Measurements from ENCODE around the gene OPCML.

OPCML gene

DNA sequence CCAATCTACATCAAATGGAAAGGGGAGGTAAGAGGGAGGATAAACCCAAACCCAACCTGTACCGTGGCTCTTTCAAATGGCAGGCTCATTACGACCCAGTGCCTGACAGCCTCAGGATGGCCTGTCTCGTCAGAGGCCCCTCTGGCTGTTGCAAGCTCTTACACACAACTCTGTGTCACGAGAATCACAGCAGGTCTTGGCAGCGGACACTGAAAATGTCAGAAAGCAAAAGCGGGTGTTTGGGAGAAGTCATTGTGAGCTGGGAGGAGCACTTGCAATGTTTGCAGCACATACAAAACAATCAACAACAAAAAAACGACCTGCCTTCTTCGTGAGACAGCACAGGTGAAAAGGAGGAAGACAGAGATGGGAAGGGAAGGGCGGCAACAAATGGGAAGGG, 248.1 kb downstream of the OPCML start:
- DNase-seq (ENCODE audit: low spot score), result no peak
- TF ChIP-seq, protein P1, sequence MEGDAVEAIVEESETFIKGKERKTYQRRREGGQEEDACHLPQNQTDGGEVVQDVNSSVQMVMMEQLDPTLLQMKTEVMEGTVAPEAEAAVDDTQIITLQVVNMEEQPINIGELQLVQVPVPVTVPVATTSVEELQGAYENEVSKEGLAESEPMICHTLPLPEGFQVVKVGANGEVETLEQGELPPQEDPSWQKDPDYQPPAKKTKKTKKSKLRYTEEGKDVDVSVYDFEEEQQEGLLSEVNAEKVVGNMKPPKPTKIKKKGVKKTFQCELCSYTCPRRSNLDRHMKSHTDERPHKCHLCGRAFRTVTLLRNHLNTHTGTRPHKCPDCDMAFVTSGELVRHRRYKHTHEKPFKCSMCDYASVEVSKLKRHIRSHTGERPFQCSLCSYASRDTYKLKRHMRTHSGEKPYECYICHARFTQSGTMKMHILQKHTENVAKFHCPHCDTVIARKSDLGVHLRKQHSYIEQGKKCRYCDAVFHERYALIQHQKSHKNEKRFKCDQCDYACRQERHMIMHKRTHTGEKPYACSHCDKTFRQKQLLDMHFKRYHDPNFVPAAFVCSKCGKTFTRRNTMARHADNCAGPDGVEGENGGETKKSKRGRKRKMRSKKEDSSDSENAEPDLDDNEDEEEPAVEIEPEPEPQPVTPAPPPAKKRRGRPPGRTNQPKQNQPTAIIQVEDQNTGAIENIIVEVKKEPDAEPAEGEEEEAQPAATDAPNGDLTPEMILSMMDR (IDR thresholded peaks at IDR 0.05; ENCODE audit: extremely low read depth, missing control alignments), result no peak

DNA sequence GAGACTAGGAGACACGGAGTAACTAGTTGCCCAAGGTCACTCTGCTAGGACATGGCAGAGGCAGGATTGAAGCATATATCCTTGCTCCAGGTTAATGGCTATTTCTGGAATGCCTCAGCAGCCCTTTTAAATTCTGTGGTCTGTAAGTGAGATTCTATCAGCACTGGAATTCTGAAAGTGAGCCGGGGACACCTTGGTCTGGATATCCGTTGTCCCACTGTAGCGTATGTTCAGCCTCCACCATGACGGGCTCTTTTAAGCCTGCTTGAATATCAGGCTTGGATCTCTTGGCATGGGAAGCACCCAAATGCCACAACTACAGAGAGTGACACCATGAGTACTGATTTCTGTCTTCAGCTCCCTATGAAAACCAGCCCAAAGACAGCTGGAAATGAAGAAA, 254.4 kb downstream of the OPCML start:
- DNase-seq (ENCODE audit: low spot score), result no peak
- TF ChIP-seq, protein P1 (IDR thresholded peaks at IDR 0.05; ENCODE audit: extremely low read depth, missing control alignments), result no peak

- TF ChIP-seq, protein P1 (IDR thresholded peaks at IDR 0.05; ENCODE audit: extremely low read depth, missing control alignments), result no peak
- no peak for DNase-seq (ENCODE audit: low spot score)
These were observed 260.2 kb downstream of the OPCML start for GRCh38 chr11:133271871-133272776.

DNA sequence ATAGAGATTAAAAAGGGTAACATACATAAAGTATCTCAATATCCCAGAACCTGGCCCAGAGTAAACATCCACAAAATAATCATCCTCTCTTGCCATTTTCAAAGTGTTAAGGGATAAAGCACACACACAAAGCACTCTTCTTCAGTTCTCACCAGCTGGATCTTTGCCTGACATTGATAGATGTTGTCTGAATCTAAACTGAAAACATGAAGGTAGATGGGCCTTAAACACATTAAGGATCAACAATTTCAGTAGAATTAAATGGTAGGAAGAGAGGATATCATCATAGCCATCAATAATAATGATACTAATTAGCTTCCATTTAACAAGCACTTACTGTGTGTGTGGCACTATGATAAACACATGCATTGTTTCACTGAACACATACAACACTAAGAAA, 261.1 kb downstream of the OPCML start:
- TF ChIP-seq, protein P1 (IDR thresholded peaks at IDR 0.05; ENCODE audit: extremely low read depth, missing control alignments), result no peak
- no peak for DNase-seq (ENCODE audit: low spot score)

DNA sequence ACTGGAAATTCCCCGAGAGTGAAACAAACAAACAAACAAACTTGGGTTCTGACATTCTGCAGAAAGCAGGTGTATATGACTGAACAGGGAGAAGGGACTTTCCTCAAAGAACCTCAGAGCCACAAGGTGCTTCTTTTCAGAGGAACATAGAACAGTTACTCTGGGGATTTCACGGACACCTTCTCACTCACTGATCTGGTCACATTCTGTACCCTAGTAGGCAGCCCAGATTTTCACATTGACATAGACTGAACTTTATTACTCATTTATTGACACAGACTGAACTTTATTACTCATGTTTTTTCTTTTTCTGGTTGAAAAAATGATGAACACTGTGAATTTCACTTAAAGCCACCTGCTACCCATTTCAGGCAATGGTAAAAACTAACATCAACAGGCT, 263.0 kb downstream of the OPCML start:
- DNase-seq (ENCODE audit: low spot score), result peak; percentile 63
- TF ChIP-seq, protein P1 (IDR thresholded peaks at IDR 0.05; ENCODE audit: extremely low read depth, missing control alignments), result no peak

DNA sequence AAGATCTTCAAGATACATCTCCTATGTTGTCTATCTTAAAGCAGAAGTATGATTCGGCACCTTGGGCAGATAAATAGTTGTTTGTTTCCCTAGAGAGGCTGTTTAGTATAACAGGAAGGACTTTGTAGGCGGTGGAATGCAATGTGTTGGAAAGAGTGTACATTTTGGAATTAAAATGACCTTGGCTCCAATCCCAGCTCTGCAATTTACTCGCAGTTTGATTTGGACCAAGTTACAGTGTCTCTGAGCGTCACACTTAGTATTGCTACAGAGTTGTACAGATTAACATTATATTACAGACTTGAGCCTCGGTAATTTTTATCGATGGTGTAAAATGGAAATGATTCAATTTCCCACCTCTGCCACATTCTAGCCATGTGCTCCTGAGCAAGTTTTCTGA, 265.3 kb downstream of the OPCML start:
- DNase-seq (ENCODE audit: low spot score), result no peak
- TF ChIP-seq, protein P1 (IDR thresholded peaks at IDR 0.05; ENCODE audit: extremely low read depth, missing control alignments), result no peak

DNA sequence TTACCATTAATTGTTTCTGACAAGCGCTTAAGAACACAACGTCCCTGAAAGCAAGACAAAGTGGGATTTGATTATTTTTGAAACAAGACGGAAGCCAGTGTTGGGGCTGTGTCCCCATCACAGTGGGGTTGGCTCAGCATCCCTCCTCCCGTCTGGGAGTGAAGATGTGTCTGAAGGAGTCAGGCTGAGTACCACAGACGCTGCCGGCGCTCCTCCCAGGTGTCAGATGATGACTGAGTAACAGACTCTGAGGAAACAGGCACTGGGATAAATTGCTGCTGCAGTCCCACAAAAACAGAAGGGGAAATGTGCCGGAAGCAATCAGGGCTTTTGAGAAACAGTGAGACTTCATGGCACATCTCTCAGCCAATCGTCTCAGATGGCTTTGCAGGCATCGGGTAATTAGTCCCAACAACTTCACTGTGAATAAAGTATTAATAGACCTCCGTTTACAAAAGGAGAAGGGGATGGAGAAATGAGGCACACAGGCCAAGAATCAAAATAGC, 266.7 kb downstream of the OPCML start:
- TF ChIP-seq, protein P1 (IDR thresholded peaks at IDR 0.05; ENCODE audit: extremely low read depth, missing control alignments), result no peak

More for the DNA sequence above, 266.7 kb downstream of the OPCML start:
- DNase-seq (ENCODE audit: low spot score), result no peak
